HG03439 (cell line): ENCODE results near the gene C13orf42.

Experiments
- ATAC-seq: cut with Tn5 transposase; IDR thresholded peaks from one replicate; pipeline ENCODE4 v1.9.1; 2021; ENCODE audit warnings: mild to moderate bottlenecking, moderate library complexity; ENCODE audit not compliant: unreplicated experiment

The C13orf42 gene

DNA sequence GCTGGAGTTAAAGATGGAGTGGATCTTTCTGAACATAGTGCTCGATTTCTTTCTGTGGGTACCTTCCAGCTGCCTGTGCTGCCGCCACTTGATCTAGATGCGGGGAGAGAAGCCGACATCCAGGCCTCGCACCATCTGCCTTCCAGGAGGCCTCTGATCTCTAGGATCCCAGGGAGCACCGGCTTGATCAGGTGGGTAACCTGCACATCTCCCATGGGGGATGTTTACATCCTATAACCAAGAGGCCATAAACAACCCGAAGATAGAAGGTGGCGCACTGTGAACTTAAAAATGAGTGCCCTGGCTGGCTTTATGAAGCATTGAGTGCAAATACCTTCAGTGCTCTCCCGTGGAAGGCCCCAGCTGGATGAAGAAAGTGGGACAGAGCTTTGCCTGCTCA is at the start of gene C13orf42:
Gene C13orf42 (minus strand): TSS at position 101 of the 400 bp plus-strand sequence. CDS start 65 bp downstream, at position 36.
- no peak for ATAC-seq

- ATAC-seq, result no peak
Measured at GRCh38 chr13:51158880-51159518, 47.9 kb upstream of the C13orf42 start.

DNA sequence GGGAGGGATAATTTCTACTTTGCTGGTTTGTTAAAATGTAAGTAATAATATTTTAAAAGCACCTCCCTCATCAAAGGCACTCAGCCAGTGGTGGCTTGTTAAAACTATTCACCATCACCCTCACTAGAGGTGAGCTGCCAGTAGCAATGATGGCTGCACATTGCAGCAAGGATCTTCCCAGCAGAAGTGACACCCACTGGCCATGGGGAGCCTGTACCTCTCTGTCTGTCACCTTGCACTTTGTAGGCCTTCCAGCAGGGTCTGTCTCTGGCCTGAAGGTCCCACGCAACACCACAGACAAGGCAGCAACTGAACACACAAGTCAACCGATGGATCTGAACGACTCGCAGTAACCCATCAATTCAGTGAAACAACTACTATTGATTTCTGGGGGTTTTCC is 47.3 kb upstream of the C13orf42 start:
- no peak for ATAC-seq

- ATAC-seq, result no peak
Measured at GRCh38 chr13:51156648-51157047, 45.6 kb upstream of the C13orf42 start.

- ATAC-seq, result no peak
Measured at GRCh38 chr13:51155776-51156515, 44.9 kb upstream of the C13orf42 start.

- no peak for ATAC-seq
Measured at GRCh38 chr13:51155161-51155560, 44.1 kb upstream of the C13orf42 start.

DNA sequence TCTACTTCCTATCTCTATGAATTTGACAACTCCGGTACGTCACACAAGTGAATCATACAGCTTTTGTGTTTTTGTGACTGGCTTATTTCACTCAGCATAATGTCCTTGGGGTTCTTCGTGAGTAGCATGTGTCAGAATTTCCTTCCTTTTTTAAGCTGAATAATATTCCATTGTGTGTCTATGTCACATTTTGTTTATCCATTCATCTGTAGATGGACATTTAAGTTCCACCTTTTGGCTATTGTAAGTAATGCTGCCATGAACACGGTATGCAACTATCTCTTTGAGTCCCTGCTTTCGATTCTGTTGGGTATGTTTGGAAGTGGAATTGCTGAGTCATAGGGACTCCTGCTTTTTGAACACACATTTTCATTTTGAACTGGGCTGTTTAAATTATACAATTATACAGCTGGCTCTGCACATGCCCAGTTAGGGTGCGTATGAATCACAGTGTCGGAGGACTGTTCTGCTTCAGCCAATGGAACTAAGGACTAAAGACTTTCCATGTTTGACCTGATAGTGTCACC is 43.0 kb upstream of the C13orf42 start:
- no peak for ATAC-seq

GRCh38 chr13:51153527-51153926 is 42.5 kb upstream of the C13orf42 start:
- no peak for ATAC-seq

DNA sequence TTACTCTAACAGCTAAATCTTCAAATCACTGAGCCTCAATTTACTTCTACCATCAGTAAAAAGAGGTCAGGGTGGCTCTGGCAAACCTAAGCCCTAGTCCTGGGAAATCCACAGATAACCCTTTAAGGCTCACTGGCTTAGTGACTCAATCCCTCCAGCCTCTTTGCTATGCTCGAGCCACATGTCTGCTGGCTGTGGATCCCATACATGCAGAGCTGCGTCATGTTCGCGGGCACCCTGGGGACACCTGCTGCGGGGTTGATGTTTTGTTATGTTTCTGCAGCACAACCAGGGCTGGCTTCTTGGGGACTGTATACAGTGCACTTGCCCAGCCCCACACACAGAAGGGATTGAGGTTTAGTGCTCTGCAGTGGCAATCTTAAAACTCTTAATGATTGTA is 41.6 kb upstream of the C13orf42 start:
- no peak for ATAC-seq

DNA sequence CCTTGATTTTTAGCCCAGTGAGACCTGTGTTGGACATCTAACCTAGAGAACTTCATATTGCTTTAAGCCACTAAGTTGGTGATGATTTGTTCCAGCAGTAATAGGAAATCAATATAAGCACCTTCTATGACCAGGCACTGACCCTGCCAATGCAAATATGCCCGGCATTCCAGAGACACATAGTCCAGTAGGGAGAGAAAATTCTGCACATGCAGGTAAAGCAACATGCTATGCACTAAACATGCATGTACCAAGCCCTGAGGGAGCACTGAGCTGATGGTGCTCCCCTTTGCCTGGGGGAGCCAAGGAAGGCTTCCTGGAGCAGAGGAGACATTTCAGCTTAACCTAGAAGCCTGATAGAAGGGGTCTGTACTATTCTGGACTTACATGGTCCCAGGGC is 40.4 kb upstream of the C13orf42 start:
- no peak for ATAC-seq

DNA sequence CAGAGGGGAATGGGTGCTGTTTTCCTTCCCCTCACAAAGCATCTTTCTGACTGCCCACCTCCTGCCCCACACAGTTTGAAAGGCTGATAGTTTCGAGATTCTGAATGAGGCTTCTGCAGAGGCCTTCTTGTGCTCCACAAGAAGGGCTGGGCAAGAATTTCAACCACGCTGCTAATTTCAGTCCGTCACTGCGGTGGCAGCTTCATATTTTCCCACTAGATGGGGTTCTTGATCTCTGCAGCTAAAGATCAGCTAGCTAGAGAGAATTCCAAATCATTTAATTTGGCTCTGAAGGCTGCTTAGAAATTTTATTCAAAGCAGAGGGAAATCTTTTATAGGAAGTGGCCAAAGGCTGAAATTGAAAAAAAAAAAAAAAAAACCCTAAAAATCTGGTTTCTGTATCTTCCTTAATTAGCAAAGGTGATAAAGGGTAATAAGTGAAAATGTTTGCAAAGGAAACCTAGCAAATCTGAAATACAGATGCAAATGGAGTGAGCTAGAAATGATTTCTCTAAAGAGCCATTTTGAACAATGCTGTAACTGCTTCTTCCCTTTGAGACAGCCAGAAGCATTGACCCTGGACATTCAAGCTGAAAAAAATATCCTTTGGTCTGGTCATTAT is 38.0 kb upstream of the C13orf42 start:
- no peak for ATAC-seq

DNA sequence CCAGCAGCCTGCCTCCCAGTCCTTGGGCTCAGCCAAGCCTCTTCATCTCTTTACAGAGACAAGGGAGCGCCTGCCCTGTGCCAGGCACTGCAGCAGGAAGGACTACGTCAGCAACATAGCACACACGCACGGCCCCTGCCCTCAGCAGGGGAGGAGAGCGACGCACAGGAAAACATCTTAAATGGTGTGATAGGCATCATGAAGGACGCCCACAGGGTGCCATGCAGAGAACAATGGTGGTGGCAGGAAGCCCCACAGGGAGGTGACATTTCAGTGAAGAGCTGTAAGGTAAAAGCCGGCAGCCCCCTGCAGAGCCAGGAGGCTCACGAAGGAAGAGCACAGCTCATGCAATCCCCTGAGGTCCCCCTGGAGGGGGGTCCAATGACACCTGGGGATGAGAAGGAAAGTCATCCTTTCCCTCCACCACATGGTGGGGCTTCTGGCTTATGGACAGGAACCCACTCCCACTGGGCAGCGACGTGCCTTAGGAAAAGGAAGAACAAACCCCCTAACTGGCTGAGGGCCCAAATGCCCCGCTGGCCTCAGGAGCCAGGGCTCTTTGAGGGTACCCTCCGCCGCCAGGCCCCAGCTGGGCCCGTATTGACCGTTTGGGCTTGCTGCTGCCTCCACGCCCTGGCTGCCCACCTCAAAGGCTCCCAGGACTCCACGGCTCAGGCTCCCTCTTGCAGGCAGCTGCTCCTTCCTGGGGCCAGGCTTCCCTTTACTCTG is 37.3 kb upstream of the C13orf42 start:
- ATAC-seq, result no peak

DNA sequence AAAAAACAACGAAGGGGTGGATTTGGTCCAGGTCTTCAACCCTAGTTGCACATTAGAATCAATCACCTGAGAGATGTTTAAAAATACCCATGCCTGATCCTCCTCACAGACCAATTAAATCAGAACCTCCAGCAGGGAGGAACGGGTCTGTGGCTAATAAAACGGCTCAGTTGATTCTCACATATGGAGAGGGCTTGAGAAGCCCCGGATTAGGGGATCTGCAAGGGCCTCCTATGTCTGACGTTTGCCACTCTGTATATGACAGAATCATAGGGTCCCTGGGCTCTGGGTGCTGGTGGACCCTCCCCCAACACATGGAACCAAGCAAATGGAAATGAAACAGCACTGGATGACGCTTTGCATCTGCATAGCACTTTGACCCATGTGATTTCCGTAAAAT is 36.7 kb upstream of the C13orf42 start:
- ATAC-seq, result no peak

DNA sequence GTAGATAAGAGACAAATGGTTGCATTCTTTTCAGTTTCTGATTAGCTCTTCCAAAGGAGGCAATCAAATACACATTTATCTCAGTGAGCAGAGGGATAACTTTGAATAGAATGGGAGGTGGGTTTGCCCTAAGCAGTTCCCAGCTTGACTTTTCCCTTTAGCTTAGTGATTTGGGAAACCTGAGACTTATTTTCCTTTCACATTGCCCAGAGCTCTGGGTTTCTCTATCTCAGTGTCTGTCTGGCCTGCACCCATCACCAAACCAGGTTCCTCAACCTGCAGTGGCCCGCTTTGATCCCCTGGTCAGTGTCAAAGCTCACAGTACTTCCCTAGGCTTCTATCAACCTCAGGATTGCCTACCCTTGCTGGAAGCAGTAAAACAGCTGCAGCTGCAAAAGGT is 35.6 kb upstream of the C13orf42 start:
- ATAC-seq, result no peak

- no peak for ATAC-seq
Measured at GRCh38 chr13:51137250-51137649, 26.2 kb upstream of the C13orf42 start.

- ATAC-seq, result no peak
Measured at GRCh38 chr13:51136276-51136980, 25.4 kb upstream of the C13orf42 start.

DNA sequence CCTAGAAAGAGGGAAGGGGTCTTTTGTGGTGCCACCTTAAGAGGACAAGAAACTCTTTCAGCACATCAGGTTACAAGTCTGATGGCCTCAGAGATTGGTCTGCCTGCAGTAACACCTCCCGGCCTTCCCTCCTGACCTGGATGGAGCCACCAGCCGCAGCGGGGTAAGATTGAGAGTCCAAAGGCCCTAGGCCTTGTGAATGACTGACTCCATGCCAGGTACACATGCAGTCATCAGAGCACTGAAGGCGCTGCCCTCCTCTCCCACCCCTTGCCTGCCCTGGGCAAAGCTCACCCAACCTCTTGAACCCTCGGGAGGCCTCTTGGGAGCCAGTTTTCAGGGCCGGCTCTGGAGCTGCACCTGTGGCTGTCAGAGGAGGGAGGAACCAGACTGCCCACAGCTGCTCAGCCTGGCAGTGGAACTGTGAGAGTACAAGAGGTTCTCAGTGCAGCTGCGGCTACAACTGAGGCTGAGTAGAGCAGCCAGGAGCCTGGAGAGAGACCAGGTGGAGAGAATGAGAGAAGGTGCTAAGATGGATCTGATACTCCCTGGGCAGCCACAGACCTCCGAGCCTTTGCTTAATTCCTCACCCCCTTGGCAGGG is 23.8 kb upstream of the C13orf42 start:
- ATAC-seq, result no peak

DNA sequence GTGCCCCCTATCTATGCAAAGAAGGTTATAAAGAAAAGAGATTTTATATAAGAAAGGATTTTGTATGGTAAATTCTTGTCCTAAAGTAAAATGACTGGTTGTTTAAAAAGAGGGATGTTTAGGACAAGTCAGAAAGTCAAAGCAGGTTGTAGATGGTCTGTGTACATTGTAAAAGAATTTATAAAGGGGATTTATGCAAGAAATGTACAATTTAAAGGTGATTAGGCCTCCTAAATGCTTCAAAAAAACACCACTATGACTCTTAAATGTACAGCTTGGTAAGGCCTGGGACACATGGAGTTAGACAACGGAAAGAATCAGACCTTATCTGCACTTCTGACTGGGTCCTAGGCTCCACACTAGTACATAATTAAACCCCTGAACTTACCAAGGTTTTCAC is 19.3 kb upstream of the C13orf42 start:
- no peak for ATAC-seq

- ATAC-seq, result peak; percentile 88
Measured at GRCh38 chr13:51125495-51126226, 14.6 kb upstream of the C13orf42 start.
